Thyroid gland (tissue), 4 donors: Measurements from ENCODE around the gene TAT. TPM values are rescaled to one million over a fixed set of nuclear protein-coding genes. Genes with fewer than 3 reads are reported as not detected.

Experiments
- DNase-seq, 2 donors: peaks; one replicate each; pipeline ENCODE4 v3.0.0-alpha.2; 2019
- H3K27ac ChIP-seq, 3 donors: fragments of 200-600 bp; sonication (generic); 1 replicate in 2 of 3; 2 replicates in 1 of 3; pipeline ENCODE4 v1.5.1; 2016 to 2019; ENCODE audit warnings: mild to moderate bottlenecking in 1 of 3, moderate library complexity in 1 of 3
- H3K27me3 ChIP-seq: fragments of 200-600 bp; sonication (generic); one replicate; pipeline ENCODE4 v1.5.1; 2019
- H3K36me3 ChIP-seq, 2 donors: fragments of 200-600 bp; sonication (generic); one replicate each; pipeline ENCODE4 v1.5.1; 2016 to 2019
- H3K4me1 ChIP-seq, 2 donors: fragments of 200-600 bp; sonication (generic); one replicate each; pipeline ENCODE4 v1.5.1; 2017 to 2019
- H3K4me3 ChIP-seq, 3 donors: fragments of 200-600 bp; sonication (generic); replicated peaks in 1 of 3; 1 replicate in 2 of 3; 2 replicates in 1 of 3; pipeline ENCODE4 v1.5.1; 2016; ENCODE audit warnings: mild to moderate bottlenecking in 1 of 3
- H3K9me3 ChIP-seq: fragments of 200-600 bp; sonication (generic); one replicate; pipeline ENCODE4 v1.5.1; 2017
- POLR2A ChIP-seq, 2 donors: fragments of 450-650 bp; IDR thresholded peaks; one replicate each; pipeline ENCODE4 v1.6.1; 2017; ENCODE audit warnings: antibody characterized with exemption in 2 of 2, mild to moderate bottlenecking in 2 of 2, moderate library complexity in 1 of 2
- WGBS, 2 donors: methylation state at CpG; one replicate each; pipeline ENCODE4 v1.1.5; 2017; 5-methylcytosine and 5-hydroxymethylcytosine counted together
- intact Hi-C: fragments of 100-400 bp; cut with DNase I; formaldehyde crosslinking; loops from one replicate; pipeline ENCODE4 v1.15.1; 2023
- total RNA-seq, 4 donors: library from RNA; depleted of rRNA; stranded (reverse); fragments of >200 nt; gene quantifications; one replicate each; pipeline ENCODE4 v1.2.3, GENCODE V29; 2016
- TF ChIP-seq, protein P1 (sequence below), 6 experiments: fragments of 200-600 bp in 3 of 6; fragments of 450-650 bp in 3 of 6; sonication (generic) in 3 of 6; IDR thresholded peaks; one replicate each; pipeline ENCODE4 v1.5.1; 2016 to 2019; ENCODE audit warnings: antibody characterized with exemption in 6 of 6, mild to moderate bottlenecking in 2 of 6, inconsistent platforms in 1 of 6, moderate library complexity in 1 of 6

TAT gene
- total RNA-seq, 4 donors from 2014 or later, result not detected

DNA sequence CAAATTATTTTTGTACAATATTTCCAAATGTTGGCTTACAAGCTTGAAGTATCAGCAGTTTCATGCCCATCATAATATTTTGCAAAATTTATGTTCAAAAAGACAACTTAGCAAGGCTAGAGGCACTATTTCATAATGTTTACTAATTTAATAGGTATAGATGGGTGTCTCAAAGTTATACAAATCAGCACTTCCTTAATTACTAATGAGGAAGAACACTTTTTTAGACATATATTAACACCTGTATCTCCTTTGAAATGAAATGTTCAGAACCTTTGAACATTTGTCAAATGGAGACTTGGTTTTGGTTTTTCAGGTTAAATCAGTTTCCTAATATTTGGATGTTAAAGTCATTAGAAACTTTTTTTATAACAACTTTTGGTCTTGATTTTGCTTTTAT lies 2.2 kb downstream of the TAT start:
- Histone ChIP-seq H3K27ac (no peak overlapping the region), H3K4me1 (no peaks in the 10 kb centered on the region), H3K27me3 (no peaks in the 10 kb centered on the region), H3K36me3 (no peaks in the 10 kb centered on the region), H3K9me3 (no peaks in the 10 kb centered on the region), H3K4me3 (no peak overlapping the region)
- TF ChIP-seq, protein P1, sequence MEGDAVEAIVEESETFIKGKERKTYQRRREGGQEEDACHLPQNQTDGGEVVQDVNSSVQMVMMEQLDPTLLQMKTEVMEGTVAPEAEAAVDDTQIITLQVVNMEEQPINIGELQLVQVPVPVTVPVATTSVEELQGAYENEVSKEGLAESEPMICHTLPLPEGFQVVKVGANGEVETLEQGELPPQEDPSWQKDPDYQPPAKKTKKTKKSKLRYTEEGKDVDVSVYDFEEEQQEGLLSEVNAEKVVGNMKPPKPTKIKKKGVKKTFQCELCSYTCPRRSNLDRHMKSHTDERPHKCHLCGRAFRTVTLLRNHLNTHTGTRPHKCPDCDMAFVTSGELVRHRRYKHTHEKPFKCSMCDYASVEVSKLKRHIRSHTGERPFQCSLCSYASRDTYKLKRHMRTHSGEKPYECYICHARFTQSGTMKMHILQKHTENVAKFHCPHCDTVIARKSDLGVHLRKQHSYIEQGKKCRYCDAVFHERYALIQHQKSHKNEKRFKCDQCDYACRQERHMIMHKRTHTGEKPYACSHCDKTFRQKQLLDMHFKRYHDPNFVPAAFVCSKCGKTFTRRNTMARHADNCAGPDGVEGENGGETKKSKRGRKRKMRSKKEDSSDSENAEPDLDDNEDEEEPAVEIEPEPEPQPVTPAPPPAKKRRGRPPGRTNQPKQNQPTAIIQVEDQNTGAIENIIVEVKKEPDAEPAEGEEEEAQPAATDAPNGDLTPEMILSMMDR (IDR thresholded peaks at IDR 0.05), result no peak
- TF ChIP-seq POLR2A (IDR thresholded peaks at IDR 0.05), result no peak
- intact Hi-C loops, result no loop called here
- DNase-seq, result no peak

DNA sequence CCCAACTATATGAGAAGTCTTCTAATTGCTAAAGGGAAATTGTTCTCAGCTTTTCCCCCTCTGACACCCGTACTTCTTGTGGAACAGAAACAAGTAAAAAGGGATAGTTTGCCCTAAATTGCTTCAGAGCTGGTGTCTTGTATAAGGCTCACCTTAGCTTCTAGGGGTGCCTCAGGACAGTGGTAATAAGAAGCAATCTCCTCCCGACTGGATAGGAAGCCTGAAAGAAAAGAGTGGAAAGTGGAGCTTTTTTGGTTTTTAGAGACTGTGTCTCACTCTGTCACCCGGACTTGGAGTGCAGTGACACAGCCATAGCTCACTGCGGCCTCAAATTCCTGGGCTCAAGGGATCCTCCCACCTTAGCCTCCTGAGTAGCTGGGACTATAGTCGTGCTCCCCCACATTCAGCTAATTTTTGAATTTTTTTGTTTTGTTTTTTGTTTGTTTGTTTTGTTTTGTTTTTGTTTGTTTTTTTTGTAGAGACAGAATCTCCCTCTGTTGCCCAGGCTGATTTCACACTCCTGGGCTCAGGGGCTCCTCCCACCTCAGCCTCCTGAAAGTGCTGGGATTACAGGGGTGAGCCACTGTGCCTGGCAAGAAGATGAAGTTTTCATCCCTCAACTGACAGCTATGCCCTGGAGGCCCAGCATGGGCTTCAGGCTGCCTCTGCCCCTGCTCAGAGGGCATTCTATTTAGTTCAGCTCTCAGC lies 3.4 kb downstream of the TAT start:
- Histone ChIP-seq H3K9me3 (no peaks in the 10 kb centered on the region), H3K36me3 (no peaks in the 10 kb centered on the region), H3K27ac (no peak overlapping the region), H3K27me3 (no peaks in the 10 kb centered on the region), H3K4me3 (no peak overlapping the region), H3K4me1 (no peaks in the 10 kb centered on the region)
- 88 to 89% methylated on average over 5 of the region's 5 CpGs for WGBS, 2 donors
- TF ChIP-seq, protein P1 (IDR thresholded peaks at IDR 0.05), result no peak
- no peak for TF ChIP-seq POLR2A (IDR thresholded peaks at IDR 0.05)
- DNase-seq, result no peak
- intact Hi-C loops, result no loop called here

DNA sequence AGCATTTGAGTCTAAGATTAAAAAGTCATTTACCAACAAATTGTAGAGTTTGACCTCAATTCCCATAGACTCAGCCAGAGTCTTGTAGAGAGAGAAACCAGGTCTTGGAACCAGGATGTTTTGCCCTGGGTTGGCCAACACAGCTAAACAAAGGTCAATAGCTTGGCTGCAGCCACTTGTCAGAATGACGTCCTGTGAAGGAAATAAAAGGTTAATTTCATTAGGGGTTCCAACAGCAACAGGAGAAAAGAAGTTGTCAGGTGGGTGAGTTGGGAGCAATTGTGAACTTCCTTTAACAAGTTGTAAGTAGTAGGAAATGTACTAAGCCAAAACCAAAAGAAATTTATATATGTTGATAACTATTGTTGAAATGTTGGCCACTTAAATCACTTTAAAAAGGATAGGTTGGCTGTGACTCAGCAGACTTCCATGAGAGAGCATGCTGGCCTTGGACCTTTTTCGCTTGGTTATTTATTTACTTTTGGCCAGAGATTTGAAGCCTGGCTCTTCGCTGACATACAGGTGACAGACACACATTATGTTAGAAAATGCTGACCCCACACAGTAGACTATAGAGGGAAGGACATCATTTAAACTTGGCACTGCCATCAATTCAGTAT lies 4.3 kb downstream of the TAT start:
- H3K27me3 ChIP-seq, result no peaks in the 10 kb centered on the region
- H3K4me3 ChIP-seq, result no peak overlapping the region
- TF ChIP-seq POLR2A (IDR thresholded peaks at IDR 0.05), result no peak
- TF ChIP-seq, protein P1 (IDR thresholded peaks at IDR 0.05), result no peak
- no peak for DNase-seq
- no peak overlapping the region for H3K27ac ChIP-seq
- peaks cover 4% of the 10 kb centered on the region in 2 donors for H3K4me1 ChIP-seq
- intact Hi-C loops, result no loop called here
- H3K9me3 ChIP-seq, result no peaks in the 10 kb centered on the region
- no peaks in the 10 kb centered on the region for H3K36me3 ChIP-seq
- WGBS, 2 donors, result 72 to 73% methylated on average over 3 of the region's 3 CpGs

DNA sequence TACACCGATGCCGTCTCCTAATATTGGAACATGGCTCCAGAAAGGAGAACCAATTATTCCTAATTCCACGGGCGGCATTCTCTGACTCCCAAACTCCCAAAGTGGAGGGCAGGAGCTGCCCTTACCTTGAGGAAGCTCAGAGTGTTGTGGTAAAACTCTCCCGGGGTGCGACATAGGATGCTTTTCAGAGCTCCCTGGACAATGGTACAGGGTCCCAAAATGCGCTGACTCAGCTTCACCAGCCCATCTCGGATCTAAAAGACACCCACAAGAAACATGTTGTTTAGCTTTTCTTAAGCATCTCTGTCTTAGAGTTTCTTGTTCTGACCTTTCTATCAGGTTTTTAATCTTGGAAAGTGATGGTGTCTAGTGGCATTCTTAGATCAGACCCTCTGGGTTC lies 6.7 kb downstream of the TAT start:
- intact Hi-C loops, result no loop called here
- no peak for DNase-seq
- Histone ChIP-seq H3K9me3 (no peaks in the 10 kb centered on the region), H3K27ac (no peak overlapping the region), H3K27me3 (no peaks in the 10 kb centered on the region), H3K4me3 (no peak overlapping the region), H3K36me3 (no peaks in the 10 kb centered on the region), H3K4me1 (peaks cover 4 to 8% of the 10 kb centered on the region in 2 donors)
- 91 to 96% methylated on average over 8 of the region's 8 CpGs for whole genome bisulfite sequencing, 2 donors
- TF ChIP-seq POLR2A (IDR thresholded peaks at IDR 0.05), result no peak
- TF ChIP-seq, protein P1 (IDR thresholded peaks at IDR 0.05), result no peak

DNA sequence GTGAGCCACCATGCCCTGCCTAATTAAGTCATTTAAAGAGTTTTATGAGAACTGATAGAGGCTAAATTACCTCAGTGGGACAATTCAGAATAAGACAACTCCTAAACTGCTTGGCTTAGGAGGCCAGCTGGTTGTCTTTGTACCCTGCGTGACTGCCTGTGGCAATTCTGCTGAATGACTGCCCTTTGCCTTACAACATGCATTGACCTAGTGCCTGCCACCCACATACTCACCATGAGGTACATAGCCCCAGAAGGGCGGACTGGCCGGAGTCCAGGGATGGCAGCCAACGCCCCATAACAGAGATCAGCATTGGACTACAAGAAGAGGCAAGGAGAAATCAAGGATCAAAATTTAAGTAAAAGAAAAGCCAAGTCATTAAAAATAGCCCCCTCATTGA lies 7.3 kb downstream of the TAT start:
- Histone ChIP-seq H3K4me1 (peaks cover 4 to 8% of the 10 kb centered on the region in 2 donors), H3K27me3 (no peaks in the 10 kb centered on the region), H3K9me3 (no peaks in the 10 kb centered on the region), H3K4me3 (no peak overlapping the region), H3K27ac (no peak overlapping the region), H3K36me3 (no peaks in the 10 kb centered on the region)
- no peak for TF ChIP-seq POLR2A (IDR thresholded peaks at IDR 0.05)
- TF ChIP-seq, protein P1 (IDR thresholded peaks at IDR 0.05), result no peak
- DNase-seq, result no peak
- 93 to 97% methylated on average over 4 of the region's 4 CpGs for WGBS, 2 donors
- intact Hi-C loops, result no loop called here
